GM10248 (cell line): ENCODE measurements around the gene GRIN2B.

ENCODE experiments used
- CTCF ChIA-PET: fragments of 300-600 bp; sonication (Branson Sonifier 250); formaldehyde crosslinking; extraction: SDS; loops from one replicate; lab custom pipeline; 2021; ENCODE audit warnings: antibody characterized with exemption; lab: Yijun Ruan, JAX
- POLR2A ChIA-PET: fragments of 350-650 bp; sonication (Branson Sonifier 250); formaldehyde crosslinking; extraction: SDS; loops from one replicate; lab custom pipeline; 2020; ENCODE audit warnings: antibody characterized with exemption; lab: Yijun Ruan, JAX
- DNase-seq: peaks from one replicate; pipeline ENCODE4 v3.0.0; 2012; ENCODE audit errors: extremely low spot score
- TF ChIP-seq, protein P1 (sequence below): IDR thresholded peaks from 2 replicates; pipeline ENCODE4 v1.5.1; 2012; ENCODE audit warnings: mild to moderate bottlenecking, low read depth; ENCODE audit errors: extremely low read depth, missing control alignments, control extremely low read depth

The GRIN2B gene

GRCh38 chr12:13978876-13979275 is 2.5 kb downstream of the GRIN2B start:
- POLR2A ChIA-PET: no interaction called here
- TF ChIP-seq, protein P1, sequence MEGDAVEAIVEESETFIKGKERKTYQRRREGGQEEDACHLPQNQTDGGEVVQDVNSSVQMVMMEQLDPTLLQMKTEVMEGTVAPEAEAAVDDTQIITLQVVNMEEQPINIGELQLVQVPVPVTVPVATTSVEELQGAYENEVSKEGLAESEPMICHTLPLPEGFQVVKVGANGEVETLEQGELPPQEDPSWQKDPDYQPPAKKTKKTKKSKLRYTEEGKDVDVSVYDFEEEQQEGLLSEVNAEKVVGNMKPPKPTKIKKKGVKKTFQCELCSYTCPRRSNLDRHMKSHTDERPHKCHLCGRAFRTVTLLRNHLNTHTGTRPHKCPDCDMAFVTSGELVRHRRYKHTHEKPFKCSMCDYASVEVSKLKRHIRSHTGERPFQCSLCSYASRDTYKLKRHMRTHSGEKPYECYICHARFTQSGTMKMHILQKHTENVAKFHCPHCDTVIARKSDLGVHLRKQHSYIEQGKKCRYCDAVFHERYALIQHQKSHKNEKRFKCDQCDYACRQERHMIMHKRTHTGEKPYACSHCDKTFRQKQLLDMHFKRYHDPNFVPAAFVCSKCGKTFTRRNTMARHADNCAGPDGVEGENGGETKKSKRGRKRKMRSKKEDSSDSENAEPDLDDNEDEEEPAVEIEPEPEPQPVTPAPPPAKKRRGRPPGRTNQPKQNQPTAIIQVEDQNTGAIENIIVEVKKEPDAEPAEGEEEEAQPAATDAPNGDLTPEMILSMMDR: no peak
- no peak for DNase-seq
- CTCF ChIA-PET: no interaction called here

DNA sequence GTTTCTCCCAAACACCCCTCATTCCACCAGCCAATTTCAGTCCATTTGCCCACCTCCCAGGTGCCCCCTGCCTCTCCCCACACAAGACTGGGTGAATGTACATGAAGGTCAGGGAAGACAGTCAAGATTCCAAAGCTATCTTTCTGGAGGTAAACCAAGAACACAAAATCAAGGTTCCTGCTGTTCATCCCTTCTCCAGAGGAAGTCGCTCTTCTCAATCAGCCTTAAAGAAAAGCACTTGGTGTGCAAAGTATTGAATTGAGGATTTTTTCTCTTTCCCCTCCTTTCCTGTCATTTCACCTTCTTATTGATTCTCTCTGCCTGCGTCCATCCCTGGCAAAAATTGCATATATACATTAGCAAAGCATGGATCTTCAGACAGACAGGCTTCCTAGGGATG is 4.5 kb downstream of the GRIN2B start:
- no peak for DNase-seq
- ChIA-PET POLR2A (no interaction called here), CTCF (interaction anchor here (0.8 kb wide), 1 partner anchor 13 kb away, joined by 3 read pairs; no protein-coding TSS in a partner anchor)
- TF ChIP-seq, protein P1: no peak

DNA sequence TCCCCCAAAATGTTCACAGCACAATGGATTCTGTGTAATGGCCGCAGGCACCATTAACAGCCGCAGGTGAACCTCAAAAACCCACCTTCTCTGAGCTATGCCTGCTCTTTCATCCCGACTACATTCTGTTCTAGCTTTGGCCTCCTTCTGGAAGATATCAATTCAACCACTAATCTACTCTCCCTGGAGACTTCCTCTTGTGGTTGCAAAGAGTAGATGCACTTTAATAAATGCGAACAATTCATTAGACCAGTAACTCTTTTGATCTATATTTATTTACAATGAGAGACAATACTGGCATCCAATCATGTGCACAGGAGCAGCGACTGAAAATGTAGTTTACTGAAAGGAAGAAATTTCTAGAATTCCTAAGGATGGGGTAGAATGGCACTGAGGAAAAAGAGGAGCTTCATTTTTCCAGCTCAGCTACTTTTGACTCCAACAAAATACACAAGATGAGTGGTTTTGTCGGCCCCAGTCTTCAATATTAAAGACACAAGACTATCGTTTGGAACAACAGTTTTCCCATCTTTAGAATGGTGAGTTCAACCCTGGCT is 5.3 kb downstream of the GRIN2B start:
- CTCF ChIA-PET: interaction anchor here (0.8 kb wide), 1 partner anchor 12 kb away, joined by 3 read pairs; no protein-coding TSS in a partner anchor
- DNase-seq: no peak
- POLR2A ChIA-PET: no interaction called here
- TF ChIP-seq, protein P1: no peak

GRCh38 chr12:13973996-13974395 is 7.4 kb downstream of the GRIN2B start:
- TF ChIP-seq, protein P1: no peak
- DNase-seq: no peak
- CTCF ChIA-PET: no interaction called here
- POLR2A ChIA-PET: no interaction called here

DNA sequence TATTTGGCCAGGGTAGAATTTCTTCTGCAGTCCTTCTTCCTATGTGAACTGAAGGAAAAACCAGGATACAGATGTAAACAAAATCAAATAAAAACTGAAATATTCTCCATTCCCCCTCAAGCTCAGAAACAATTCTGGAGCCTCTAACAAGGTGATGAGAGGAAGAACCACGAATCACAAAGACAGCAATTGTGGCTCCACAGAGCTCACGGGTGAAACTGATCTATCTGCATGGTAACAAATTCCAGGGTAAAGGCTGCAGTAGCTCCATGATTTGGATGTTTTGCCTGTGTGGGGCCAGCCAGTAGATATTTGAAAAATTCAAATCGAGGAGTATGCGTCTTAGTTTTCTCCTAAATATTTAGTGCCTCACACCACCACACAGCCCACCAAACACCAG is 10.6 kb downstream of the GRIN2B start:
- ChIA-PET CTCF (interaction anchor here (1.1 kb wide), 1 partner anchor 11 kb away, joined by 3 read pairs; no protein-coding TSS in a partner anchor), POLR2A (no interaction called here)
- DNase-seq: no peak
- TF ChIP-seq, protein P1: no peak

DNA sequence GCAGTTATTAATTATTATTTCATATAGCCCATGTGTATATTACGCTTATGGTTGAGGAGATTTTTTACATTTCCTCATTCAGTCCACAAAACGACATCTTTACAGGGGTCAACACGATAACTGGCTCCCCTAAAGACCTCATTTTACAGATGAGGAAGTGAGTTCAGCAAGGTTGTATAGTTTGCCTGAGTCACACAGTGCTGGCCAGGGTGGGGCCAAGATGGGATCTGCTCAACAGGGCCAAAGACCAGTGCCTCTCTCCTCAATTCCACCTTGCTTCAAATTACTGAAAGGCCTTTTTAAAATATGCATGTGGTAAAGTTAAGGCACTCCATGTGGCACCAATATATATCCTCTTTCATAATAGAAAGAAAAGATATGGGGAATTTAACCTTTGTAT is 13.1 kb downstream of the GRIN2B start:
- no peak for DNase-seq
- POLR2A ChIA-PET: no interaction called here
- CTCF ChIA-PET: interaction anchor here (1.5 kb wide), 1 partner anchor 16 kb away, joined by 3 read pairs; no protein-coding TSS in a partner anchor
- TF ChIP-seq, protein P1: no peak

DNA sequence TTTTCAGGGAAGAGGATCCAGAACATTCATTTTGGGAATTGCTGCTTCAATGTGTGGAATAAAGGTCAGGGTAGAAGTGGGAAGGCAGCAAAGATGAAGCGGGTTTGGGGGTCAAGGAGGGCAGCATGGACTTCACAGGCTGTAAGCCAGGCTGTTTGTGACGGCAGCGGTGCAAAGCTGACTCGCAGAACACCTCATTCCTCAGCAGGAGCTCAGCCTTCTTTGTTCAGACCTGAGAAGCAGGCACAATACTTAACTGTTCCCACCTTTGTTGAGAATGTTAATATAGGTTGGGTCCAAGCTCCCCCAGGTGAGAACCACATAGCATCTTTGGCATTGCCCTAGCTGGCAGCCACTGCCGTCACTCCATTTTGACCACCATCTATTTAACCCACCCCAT is 16.7 kb downstream of the GRIN2B start:
- TF ChIP-seq, protein P1: no peak
- ChIA-PET POLR2A (no interaction called here), CTCF (interaction anchor here (0.7 to 2.0 kb wide), 4 partner anchors 12 to 101 kb away, joined by 3 to 6 read pairs (median 4); no protein-coding TSS in a partner anchor)
- DNase-seq: no peak
